ENCODE results near the gene LHFPL3.
"Not testable (repeated sequence)": the region's sequence is repeated elsewhere in the genome, so short reads cannot be mapped to it uniquely, and the experiment has no call there.

LHFPL3 gene

GRCh38 chr7:104595591-104595990, 267.2 kb downstream of the LHFPL3 start:
- not testable (repeated sequence) for DNase-seq (ENCODE audit: low read depth)

GRCh38 chr7:104603957-104604356, 275.6 kb downstream of the LHFPL3 start:
- DNase-seq (ENCODE audit: low read depth): no peak

GRCh38 chr7:104604706-104605105, 276.3 kb downstream of the LHFPL3 start:
- DNase-seq (ENCODE audit: low read depth): no peak

GRCh38 chr7:104621321-104621720, 292.9 kb downstream of the LHFPL3 start:
- no peak for DNase-seq (ENCODE audit: low read depth)

GRCh38 chr7:104625956-104626355, 297.6 kb downstream of the LHFPL3 start:
- no peak for DNase-seq (ENCODE audit: low read depth)

- DNase-seq (ENCODE audit: low read depth): no peak
These were observed 299.1 kb downstream of the LHFPL3 start for GRCh38 chr7:104627516-104627915.

GRCh38 chr7:104628017-104628416, 299.6 kb downstream of the LHFPL3 start:
- DNase-seq (ENCODE audit: low read depth): no peak

- DNase-seq (ENCODE audit: low read depth): no peak
These were observed 301.0 kb downstream of the LHFPL3 start for GRCh38 chr7:104629408-104629807.

- DNase-seq (ENCODE audit: low read depth): no peak
These were observed 312.1 kb downstream of the LHFPL3 start for GRCh38 chr7:104640506-104640905.

- no peak for DNase-seq (ENCODE audit: low read depth)
These were observed 314.2 kb downstream of the LHFPL3 start for GRCh38 chr7:104642560-104642959.

- DNase-seq (ENCODE audit: low read depth): no peak
These were observed 315.3 kb downstream of the LHFPL3 start for GRCh38 chr7:104643587-104644217.

GRCh38 chr7:104650991-104651640, 322.7 kb downstream of the LHFPL3 start:
- no peak for DNase-seq (ENCODE audit: low read depth)

GRCh38 chr7:104652434-104652833, 324.0 kb downstream of the LHFPL3 start:
- no peak for DNase-seq (ENCODE audit: low read depth)

GRCh38 chr7:104652865-104653264, 324.5 kb downstream of the LHFPL3 start:
- no peak for DNase-seq (ENCODE audit: low read depth)

- no peak for DNase-seq (ENCODE audit: low read depth)
These were observed 325.5 kb downstream of the LHFPL3 start for GRCh38 chr7:104653825-104654401.

- no peak for DNase-seq (ENCODE audit: low read depth)
These were observed 327.2 kb downstream of the LHFPL3 start for GRCh38 chr7:104655592-104655991.

- DNase-seq (ENCODE audit: low read depth): no peak
These were observed 328.1 kb downstream of the LHFPL3 start for GRCh38 chr7:104656467-104656866.

- DNase-seq (ENCODE audit: low read depth): no peak
These were observed 328.7 kb downstream of the LHFPL3 start for GRCh38 chr7:104657134-104657533.

- no peak for DNase-seq (ENCODE audit: low read depth)
These were observed 333.2 kb downstream of the LHFPL3 start for GRCh38 chr7:104661575-104661974.

- DNase-seq (ENCODE audit: low read depth): no peak
These were observed 336.2 kb downstream of the LHFPL3 start for GRCh38 chr7:104664648-104665047.

GRCh38 chr7:104677587-104677986, 349.2 kb downstream of the LHFPL3 start:
- no peak for DNase-seq (ENCODE audit: low read depth)

- no peak for DNase-seq (ENCODE audit: low read depth)
These were observed 350.7 kb downstream of the LHFPL3 start for GRCh38 chr7:104679085-104679484.

GRCh38 chr7:104686286-104686685, 357.9 kb downstream of the LHFPL3 start:
- DNase-seq (ENCODE audit: low read depth): no peak

GRCh38 chr7:104694710-104695109, 366.3 kb downstream of the LHFPL3 start:
- no peak for DNase-seq (ENCODE audit: low read depth)

All from activated T-cell treated with anti-CD3 and anti-CD28 coated beads for 48 hours (primary cell).